ENCODE measurements around the gene IL17RE. TPM values are rescaled to one million over a fixed set of nuclear protein-coding genes. Genes with fewer than 3 reads are reported as not detected.

IL17RE gene
- total and polyA plus RNA-seq, 2 of the 13 experiments (the other 11 are each of a cell fraction or from before 2014, with no cell fraction given) = 14.5 to 24.1 TPM

DNA sequence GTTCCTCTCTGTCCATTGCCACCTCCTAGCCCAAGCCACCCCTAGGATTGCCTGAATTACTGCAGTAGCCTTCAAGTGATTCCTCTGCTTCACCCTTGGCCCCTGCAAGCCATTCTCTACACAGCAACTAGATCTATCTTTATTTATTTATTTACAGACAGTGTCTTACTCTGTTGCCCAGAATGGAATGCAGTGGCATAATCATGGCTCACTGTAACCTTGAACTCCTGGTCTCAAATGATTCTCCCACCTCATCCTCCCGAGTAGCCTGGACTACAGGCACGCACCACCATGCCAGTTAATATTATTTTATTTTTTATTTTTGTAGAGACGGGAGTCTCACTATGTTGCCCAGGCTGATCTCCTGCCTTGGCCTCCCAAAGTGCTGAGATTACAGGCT lies 14.1 kb upstream of the IL17RE start (continued):
- no peak for TF ChIP-seq ZNF142 (CRISPR knock-in tag; IDR thresholded peaks at IDR 0.05)
- no peak for TF ChIP-seq ZFX (CRISPR knock-in tag; IDR thresholded peaks at IDR 0.05; ENCODE audit: low read depth)
- no peak for TF ChIP-seq GABPA (IDR thresholded peaks at IDR 0.05; ENCODE audit: low read depth, low read length)
- TF ChIP-seq GABPA (CRISPR knock-in tag; IDR thresholded peaks at IDR 0.05; ENCODE audit: low read depth) = no peak
- TF ChIP-seq ZNF18 (CRISPR knock-in tag; IDR thresholded peaks at IDR 0.05; ENCODE audit: insufficient replicate concordance) = no peak
- TF ChIP-seq MED1 (CRISPR knock-in tag; IDR thresholded peaks at IDR 0.05) = peak; percentile 50
- no peak for TF ChIP-seq ZFP36 (IDR thresholded peaks at IDR 0.05; ENCODE audit: borderline replicate concordance, low read depth, low read length, partially characterized antibody)
- TF ChIP-seq ZNF83 (CRISPR knock-in tag; IDR thresholded peaks at IDR 0.05; ENCODE audit: borderline replicate concordance) = no peak
- no peak for TF ChIP-seq AKAP8 (CRISPR knock-in tag; IDR thresholded peaks at IDR 0.05)
- TF ChIP-seq ZNF557 (CRISPR knock-in tag; IDR thresholded peaks at IDR 0.05) = no peak
- TF ChIP-seq ZNF224 (CRISPR knock-in tag; IDR thresholded peaks at IDR 0.05) = no peak
- TF ChIP-seq IRF2 (CRISPR knock-in tag; IDR thresholded peaks at IDR 0.05) = 0 out of 2 replicates have a peak, but pooled peaks have one; percentile 16
- no peak for TF ChIP-seq TERF1 (CRISPR knock-in tag; IDR thresholded peaks at IDR 0.05)
- TF ChIP-seq RBM22 (optimal IDR thresholded peaks at IDR 0.05; ENCODE audit: low read length) = no peak
- TF ChIP-seq CHCHD3 (CRISPR knock-in tag; IDR thresholded peaks at IDR 0.05) = no peak
- no peak for TF ChIP-seq ZNF543 (CRISPR knock-in tag; IDR thresholded peaks at IDR 0.05)
- TF ChIP-seq ZNF563 (CRISPR knock-in tag; IDR thresholded peaks at IDR 0.05) = no peak
- no peak for TF ChIP-seq PPARG (CRISPR knock-in tag; conservative IDR thresholded peaks at IDR 0.05)
- no peak for TF ChIP-seq CAMTA2 (CRISPR knock-in tag; IDR thresholded peaks at IDR 0.05; ENCODE audit: borderline replicate concordance)
- no peak for TF ChIP-seq KDM1A (CRISPR knock-in tag; IDR thresholded peaks at IDR 0.05)
- 0 out of 2 replicates have a peak, but pooled peaks have one; percentile 17 for TF ChIP-seq KAT8 (CRISPR knock-in tag; IDR thresholded peaks at IDR 0.05)
- TF ChIP-seq ZNF703 (CRISPR knock-in tag; IDR thresholded peaks at IDR 0.05; ENCODE audit: borderline replicate concordance) = no peak
- TF ChIP-seq ZMYM3 (CRISPR knock-in tag; IDR thresholded peaks at IDR 0.05) = peak; percentile 68; the same call in 1 of the 2 replicates
- TF ChIP-seq NFIB (CRISPR knock-in tag; IDR thresholded peaks at IDR 0.05; ENCODE audit: borderline replicate concordance) = no peak

Measured in HepG2 (cell line).